NCI-H1105 (cell line): ENCODE measurements around the gene RUFY4.
"Not testable (repeated sequence)": the region's sequence is repeated elsewhere in the genome, so short reads cannot be mapped to it uniquely, and the experiment has no call there.

Experiments used
- DNase-seq: peaks from one replicate; lab custom pipeline; 2025; lab: John Stamatoyannopoulos, UW

The RUFY4 gene

DNA sequence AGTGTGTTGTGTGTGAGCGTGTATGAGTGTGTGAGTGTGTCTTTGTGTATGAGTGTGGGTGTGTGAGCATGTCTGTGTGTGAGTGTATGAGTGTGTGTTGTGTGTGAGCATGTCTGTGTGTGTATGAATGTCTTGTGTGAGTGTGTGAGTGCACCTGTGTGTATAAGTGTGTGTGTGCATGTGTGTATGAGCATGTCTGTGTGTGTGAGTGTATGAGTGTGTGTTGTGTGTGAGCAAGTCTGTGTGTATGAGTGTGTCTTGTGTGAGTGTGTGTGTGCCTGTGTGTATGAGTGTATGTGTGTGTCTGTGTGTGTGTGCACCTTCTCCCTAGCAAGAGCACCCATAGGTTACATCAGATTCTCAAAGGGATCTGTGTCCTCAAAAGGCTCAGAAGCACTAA, 37.8 kb upstream of the RUFY4 start:
- no peak for DNase-seq

DNA sequence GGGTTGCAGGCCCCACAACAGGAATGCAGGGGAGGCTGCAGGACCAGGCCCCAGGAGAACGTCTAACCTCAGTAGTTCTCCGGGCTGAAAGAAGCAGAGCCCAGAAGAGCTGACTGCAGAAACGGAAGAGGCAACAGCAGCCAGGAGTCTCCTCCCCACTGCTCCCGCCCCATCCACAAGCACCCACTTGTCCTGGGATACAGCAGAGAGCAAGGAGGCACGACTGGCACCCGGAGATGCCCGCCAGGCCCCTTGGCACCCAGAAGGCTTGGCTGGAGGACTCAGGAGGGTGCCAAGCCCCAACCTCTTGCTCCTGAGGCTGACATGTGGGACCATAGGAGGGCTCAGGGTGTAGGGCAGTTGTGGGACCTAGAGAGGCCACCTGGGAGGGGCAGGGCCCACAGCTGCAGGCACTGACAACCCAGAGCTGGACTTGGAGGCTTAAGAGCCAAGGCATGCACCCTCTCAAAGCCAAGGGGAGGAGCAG, 37.2 kb upstream of the RUFY4 start:
- DNase-seq, result no peak

GRCh38 chr2:218032336-218033171, 36.5 kb upstream of the RUFY4 start:
- no peak for DNase-seq

GRCh38 chr2:218033208-218033589, 35.9 kb upstream of the RUFY4 start:
- DNase-seq, result no peak

DNA sequence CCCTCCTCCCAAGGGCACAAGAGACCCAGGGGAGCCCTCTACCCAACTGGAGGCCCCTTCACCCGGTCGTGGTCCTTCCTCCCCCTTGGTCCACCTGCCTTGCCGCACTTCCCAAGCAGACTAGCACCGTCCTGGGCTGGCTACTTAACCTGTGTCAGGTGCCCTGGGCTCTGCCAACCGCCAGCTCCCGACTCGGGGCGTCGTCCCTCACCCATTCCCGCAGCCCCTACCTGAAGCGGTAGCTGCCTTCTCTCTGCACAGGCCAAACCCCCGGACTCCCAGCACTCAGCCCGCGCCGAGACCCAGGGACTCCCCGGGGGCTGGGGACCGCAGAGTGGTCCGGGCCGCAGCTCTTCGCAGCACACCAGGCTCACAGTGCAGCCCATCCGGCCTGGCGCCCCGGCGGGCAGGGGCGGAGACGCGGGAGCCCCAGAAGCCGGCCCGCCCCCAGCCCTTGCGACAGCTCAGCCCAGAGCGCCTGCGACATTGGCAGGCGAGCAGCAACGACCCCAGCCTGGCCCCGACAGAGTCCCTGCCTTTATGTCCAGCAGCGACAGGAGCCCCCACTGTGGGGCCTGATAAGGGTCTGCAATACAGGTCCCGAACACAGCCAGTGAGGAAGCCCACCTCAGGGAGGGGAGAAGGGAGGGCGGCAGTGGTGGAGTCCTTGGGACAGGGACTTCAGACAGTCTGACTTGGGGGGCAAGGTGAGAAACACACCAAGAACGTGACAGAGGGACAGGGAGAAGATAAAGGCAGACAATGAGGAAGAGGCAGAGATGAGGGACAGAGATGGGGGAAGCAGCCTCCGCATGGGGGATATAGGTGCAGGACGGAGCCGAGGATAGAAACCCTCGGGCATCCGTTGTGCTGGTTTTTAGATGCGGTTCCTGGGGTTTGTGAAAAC, 35.2 kb upstream of the RUFY4 start:
- DNase-seq, result no peak

DNA sequence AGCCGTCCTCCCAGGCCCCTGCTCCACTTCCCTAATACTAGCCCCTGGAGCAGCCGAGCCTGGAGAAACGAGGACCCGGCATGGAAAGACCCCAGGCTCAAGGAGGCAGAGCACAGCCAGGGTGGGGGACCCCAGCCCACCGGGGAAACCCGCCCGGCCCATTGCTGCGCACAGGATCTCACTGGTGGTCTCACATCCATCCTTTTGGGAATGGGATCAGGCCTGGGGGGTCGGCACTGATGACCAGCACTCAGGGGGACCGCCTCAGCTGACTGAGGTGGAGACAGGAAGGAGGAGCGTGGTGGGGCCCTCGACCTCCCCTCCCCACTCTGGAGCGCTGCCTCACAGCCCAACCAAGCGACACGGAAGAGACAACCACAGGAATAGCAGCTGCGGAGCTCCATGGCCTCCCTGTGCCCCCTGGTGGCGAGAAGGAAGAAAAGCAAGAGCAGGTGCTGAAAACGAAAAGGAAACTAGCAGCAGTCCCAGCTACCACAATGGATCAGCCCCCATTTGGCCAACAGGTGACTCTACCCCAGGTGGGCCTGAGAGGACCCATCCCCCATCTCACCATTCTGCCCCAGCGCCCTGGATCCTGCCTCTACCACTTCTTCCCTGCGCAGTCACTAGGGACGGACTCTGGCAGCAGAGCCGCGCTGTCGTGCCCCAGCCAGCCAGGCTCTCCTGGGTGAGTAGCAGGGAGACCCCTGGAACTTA, 34.4 kb upstream of the RUFY4 start:
- DNase-seq, result peak; percentile 27

DNA sequence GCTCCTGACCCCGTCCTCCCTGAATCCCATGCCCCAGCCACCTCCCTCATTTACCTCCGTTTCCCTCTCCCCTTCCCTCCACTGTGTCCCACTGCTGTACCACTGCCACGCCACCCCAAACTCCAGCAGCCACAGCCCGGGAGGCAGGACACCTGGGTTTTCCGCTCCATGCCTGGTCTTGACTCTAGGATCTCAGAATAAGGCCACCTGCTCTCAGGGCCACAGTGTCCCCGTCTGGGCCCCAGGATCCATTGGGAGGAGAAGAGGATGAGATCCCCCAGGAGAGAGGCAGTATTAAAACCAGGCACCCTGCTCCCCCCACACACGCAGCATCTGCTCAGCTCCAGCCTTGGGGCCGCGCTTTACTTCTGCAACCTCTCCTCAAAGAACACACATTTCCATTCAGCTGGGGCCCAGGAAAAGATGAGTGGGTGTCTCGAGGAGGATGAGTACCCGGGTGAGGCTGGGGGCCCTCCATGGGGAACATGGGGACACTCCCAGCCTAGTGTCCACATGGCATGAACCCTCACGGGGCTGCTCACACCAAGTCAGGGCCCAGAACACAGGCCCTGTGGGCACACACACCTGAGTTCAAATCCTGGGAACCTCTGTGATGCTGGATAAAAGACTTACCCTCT, 33.5 kb upstream of the RUFY4 start:
- no peak for DNase-seq

DNA sequence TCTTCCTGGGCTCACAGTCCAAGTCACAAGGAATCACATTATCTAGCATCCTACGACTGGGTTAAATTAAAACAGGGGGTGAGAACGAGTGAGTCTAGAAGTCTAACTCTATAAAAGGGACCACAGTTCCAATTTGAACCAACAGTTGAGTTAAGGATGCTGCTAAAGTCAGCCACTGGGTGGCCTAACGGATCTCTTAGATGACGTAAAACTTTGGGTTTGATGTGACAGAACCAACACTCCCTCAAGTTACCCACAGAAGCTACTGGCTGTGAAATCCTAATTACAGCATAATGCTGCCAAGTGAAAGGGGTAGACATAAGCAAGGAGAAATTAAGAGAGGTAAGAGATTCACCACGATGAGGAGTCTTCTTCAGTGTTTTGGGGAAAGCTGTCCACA, 32.7 kb upstream of the RUFY4 start:
- no peak for DNase-seq

DNA sequence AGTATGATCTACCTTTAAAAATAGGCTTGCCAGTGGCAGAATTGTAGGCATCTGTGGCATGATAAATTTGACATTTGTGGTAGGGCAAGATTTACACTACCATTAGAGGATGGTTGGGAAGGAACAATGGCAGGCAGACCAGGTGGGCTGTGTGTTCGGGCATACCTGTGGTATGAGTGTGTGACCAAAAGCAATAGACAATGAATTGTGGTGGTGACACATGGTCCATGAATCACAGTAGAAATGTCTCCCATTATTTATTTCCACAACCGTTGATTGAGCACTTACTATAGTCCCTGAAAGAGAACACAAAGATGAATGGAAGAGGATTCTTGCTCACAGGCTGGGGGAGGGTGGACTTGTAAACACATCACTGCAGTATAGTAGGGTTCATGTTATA, 29.9 kb upstream of the RUFY4 start:
- DNase-seq, result no peak

GRCh38 chr2:218040883-218041282, 28.2 kb upstream of the RUFY4 start:
- DNase-seq, result no peak

GRCh38 chr2:218041302-218042168, 27.5 kb upstream of the RUFY4 start:
- no peak for DNase-seq

DNA sequence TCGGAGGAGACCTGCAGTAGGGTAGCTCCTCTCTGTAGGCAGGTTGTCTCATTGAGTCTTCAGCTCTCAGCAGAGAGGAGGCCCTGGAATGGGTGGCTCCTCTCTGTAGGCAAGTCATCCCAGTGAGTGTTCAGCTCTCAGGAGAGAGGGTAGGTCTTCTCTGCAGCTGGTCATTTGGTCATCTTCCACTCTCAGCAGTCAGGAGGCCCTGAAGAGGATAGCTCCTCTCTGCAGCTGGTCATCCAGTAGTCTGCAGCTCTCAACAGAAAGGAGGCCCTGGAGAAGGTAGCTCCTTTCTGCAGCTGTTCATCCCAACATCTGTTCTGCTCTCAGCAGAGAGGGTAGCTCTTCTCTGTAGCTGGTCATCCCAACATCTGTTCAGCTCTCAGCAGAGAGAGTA, 26.0 kb upstream of the RUFY4 start:
- DNase-seq, result no peak

- no peak for DNase-seq
Observed at GRCh38 chr2:218043701-218044109, 25.3 kb upstream of the RUFY4 start.

DNA sequence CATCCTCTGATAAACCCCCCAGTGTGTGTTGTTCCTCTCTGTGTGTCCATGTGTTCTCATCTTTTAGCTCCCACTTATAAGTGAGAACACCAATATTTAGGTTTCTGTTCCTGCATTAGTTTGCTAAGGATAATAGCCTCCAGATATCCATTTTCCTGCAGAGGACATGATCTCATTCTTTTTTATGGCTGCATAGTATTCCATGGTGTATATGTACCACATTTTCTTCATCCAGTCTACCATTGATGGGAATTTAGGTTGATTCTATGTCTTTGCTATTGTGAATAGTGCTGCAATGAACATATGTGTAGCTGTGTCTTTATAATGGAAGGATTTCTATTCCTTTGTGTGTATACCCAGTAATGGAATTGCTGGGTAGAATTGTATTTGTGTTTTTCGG, 24.5 kb upstream of the RUFY4 start:
- DNase-seq, result not testable (repeated sequence)

DNA sequence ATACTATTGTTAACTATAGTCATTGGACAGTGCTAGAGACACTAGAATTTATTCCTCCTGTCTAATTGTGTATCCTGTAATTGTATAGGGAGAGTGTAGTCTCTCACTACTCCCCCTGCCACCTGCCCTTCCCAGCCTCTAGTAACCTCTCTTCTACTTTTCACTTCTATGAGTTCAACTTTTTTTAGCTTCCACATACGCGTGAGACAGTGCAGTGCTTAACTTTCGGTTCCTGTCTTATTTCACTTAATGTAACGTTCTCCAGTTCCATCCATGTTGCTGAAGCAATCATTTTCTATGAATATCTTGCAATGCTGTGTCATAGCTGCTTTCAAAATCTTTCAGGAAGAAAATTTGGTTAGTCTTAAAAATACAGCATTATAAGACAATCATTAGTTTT, 22.8 kb upstream of the RUFY4 start:
- DNase-seq, result no peak

GRCh38 chr2:218047536-218048225, 21.4 kb upstream of the RUFY4 start:
- no peak for DNase-seq

- no peak for DNase-seq
Observed at GRCh38 chr2:218051903-218052302, 17.1 kb upstream of the RUFY4 start.

GRCh38 chr2:218059289-218059688, 9.8 kb upstream of the RUFY4 start:
- no peak for DNase-seq

DNA sequence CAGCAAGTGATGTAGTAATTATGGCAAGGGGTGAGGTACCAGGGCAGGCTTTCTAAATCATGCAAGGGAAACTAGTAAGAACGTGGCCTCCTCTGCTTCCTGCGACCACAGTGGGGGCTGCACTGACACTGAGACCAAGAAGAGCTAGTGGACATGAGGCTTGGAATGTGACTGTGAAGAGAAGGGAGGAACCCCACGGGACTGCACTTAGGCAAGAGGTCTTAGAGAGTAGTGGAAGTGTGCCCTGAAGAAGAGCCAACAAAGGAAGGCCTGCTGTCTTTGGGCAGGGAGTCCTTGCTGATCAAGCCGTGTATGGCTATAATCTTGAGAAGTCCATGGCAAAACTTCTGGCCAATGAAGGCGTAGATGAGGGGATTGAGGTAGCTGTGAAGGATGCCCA, 8.9 kb upstream of the RUFY4 start:
- no peak for DNase-seq

DNA sequence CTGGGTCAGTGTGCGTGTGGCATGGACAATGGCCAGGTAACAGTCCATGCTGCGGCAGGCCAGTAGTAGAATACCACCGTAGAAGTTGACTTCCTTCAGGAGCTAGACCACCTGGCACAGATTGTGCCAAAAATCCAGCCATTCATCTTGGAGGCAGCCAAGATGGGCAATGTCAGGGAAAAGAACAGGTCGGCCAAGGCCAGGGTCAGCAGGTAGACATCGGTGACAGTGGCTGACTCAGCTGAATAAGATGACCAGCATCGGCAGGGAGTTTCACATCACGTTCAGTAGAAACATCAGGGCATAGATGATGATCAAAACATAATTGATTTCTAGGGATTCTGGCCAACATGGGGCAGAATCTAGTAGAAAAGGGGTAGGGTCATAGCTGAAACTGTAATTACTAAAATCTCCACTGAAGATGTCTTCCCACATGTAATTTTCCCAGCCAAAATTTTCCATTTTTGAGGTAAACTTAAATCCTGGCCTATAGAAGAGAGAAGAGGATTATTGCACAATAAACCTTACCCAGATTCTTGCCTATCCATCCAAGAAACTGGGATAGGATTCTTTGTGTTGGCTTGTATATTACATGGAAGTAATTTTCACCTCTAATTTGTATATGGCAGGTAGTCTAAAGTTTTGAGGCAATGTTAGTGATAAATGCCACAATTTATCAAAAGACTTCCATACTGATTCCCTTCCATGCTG, 7.9 kb upstream of the RUFY4 start:
- no peak for DNase-seq
